Tracheal epithelial cell (primary cell): ENCODE measurements around the gene RRH. TPM values are rescaled to one million over a fixed set of nuclear protein-coding genes. Genes with fewer than 3 reads are reported as not detected.

ENCODE experiments used
- total RNA-seq: library from RNA; depleted of rRNA; stranded (reverse); fragments of >200 nt; gene quantifications from 2 replicates; pipeline ENCODE4 v1.2.1, GENCODE V29; 2014

RRH gene, protein sequence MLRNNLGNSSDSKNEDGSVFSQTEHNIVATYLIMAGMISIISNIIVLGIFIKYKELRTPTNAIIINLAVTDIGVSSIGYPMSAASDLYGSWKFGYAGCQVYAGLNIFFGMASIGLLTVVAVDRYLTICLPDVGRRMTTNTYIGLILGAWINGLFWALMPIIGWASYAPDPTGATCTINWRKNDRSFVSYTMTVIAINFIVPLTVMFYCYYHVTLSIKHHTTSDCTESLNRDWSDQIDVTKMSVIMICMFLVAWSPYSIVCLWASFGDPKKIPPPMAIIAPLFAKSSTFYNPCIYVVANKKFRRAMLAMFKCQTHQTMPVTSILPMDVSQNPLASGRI
- total RNA-seq, result 0.21 TPM in 1 of 2 replicates, not detected in the other

DNA sequence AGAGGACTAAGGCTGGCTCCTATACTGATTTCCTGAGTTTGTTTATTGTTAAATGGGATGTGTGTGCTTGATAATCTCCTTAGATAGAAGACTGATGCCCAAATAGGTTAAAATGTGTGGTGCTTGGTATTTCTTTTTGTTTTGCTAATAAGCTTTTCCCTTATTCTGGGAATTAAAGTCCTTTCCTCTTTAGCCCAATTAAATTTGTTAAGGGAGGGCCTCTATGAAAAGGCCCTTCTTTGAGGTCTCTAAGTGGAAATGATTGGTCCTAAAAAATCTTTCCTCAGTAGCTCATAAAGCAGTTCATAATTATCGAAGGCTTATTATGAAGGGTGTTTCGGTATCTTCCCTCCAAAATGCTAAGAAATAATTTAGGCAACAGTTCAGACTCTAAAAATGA, at the start of gene RRH:
RRH (plus strand) TSS at position 301 of the 400 bp plus-strand sequence; CDS start at position 357, 56 bp downstream.

DNA sequence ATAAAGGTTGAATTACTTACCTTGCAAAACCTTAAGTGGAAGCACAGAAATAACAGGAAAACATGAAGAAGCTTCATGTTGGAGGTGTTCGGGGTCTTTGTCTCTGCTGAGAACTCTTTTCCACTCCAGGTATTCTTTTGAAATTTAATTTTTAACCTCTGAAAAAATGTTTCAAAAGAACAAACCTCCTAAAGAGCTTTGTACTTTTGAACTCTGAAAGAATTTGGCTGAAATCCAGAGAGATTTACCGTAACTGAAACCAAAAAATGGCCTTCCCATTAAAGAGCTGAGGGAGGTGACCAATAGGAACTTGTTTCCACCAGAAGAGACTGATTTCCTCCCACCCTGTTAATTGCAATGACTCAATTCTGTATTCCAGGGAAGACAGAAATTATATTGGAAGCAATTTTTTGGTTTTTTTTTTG, 25.9 kb upstream of the RRH start, which contains the start of gene CFI:
CFI (minus strand) TSS at position 105 of the 425 bp plus-strand sequence; CDS start at position 77, 28 bp downstream.

DNA sequence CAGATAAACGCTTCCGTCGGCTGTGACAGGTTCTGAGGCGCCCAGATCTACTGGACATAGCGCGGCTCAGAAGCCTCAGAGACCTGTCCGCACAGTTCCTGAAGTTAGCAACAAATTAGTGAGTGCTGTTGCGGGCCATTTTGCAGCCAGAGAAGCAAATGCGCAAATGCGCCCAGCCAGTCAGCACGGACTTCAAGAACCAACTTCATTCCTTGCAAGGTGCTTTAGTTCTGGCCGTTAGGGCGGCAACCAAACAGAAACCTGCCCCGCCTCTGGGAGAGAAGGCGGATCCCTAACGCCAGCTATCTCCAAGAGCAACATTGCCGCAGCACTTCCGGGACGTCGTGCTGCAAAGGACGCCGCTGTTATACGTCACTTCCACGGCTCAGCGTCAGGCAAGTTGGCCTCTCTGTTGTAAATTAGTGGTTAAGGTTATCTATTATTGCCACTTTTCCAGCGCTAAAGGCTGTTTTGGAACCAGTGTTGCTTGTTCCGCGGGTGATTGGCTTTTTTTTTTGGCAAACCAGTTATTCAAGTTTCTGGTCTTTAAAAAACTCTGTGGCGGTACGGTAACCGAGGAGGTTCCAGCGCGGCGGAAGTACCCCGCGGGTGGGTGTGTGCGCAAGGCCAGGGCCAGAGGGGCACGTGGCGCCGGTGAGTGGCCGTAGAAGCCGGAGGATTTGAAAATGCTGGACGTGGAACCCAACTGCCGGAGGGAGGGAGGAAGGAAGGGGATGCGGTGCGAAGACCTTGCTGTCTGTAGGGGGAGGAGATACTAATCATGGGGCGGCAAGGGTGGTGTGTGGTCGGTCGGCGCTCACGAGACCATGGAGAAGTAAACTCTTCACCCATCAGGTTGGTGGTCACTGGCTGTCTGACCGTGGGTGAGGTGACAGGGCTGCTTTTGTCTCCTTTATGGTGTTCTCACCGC, 12.4 kb upstream of the RRH start, which contains the start of gene GAR1:
GAR1 (plus strand) TSS at position 612 of the 931 bp plus-strand sequence. CDS start 403 bp downstream, outside the sequence.

DNA sequence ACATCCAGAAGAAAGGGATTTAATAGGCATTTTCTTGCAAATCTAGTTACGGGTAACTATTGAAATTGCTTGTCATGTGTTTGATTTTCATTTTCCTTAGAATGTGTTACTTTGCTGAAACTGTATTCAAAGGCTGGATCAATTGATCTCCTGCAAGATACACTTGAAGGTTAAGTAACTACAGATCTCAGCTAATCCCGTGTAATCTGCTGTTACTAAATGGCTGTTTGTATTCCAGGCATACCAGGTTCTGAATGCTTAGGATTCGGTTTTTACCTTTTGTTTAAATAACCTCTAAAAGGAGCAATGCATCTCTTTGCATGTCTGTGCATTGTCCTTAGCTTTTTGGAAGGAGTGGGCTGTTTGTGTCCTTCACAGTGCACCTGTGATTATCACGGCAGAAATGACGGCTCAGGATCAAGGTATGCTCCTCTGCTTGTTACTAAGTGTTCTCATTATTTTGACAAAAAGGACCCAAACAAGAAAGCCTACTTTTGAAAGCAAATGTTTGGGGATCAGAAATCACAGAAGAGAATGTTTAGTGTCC, 20.2 kb downstream of the RRH start, which contains the start of gene LRIT3:
LRIT3 (plus strand) TSS at position 212 of the 547 bp plus-strand sequence; CDS start at position 307, 95 bp downstream.

Other genes with a start within 250 kb of the RRH start
- 30.9 and 63.6 TPM in 2 replicates for gene CASP6, start 124.5 kb upstream of the RRH start, total RNA-seq
- 13.7 and 20.0 TPM in 2 replicates for gene PLA2G12A, start 97.9 kb upstream of the RRH start, total RNA-seq
- gene CFI, start 26.0 kb upstream of the RRH start, total RNA-seq, result 1.1 and 2.9 TPM in 2 replicates
- gene GAR1, start 12.2 kb upstream of the RRH start, total RNA-seq, result 1.7 and 2.3 TPM in 2 replicates
- gene LRIT3, start 20.1 kb downstream of the RRH start, total RNA-seq, result 0.21 TPM in 1 of 2 replicates, not detected in the other
- 0.48 and 1.3 TPM in 2 replicates for gene EGF, start 84.9 kb downstream of the RRH start, total RNA-seq